DOHH2 (cell line): ENCODE measurements around the gene COTL1.

Source experiments
- CTCF ChIP-seq: fragments of 200-600 bp; sonication (generic); IDR thresholded peaks from one replicate; pipeline ENCODE4 v1.5.1; 2014; ENCODE audit warnings: antibody characterized with exemption, mild to moderate bottlenecking, low read depth, low read length; ENCODE audit not compliant: poor library complexity, severe bottlenecking
- EZH2phosphoT487 ChIP-seq: fragments of 200-600 bp; sonication (generic); IDR thresholded peaks from 2 replicates; pipeline ENCODE4 v1.6.1; 2017; ENCODE audit warnings: borderline replicate concordance, mild to moderate bottlenecking, antibody characterized with exemption, low read length, moderate library complexity, mixed read lengths

GRCh38 chr16:84648595-84649510 is 31.0 kb upstream of the COTL1 start:
- TF ChIP-seq CTCF = no peak
- TF ChIP-seq EZH2phosphoT487 = no peak
